ENCODE measurements around the gene WDR41.

DNA sequence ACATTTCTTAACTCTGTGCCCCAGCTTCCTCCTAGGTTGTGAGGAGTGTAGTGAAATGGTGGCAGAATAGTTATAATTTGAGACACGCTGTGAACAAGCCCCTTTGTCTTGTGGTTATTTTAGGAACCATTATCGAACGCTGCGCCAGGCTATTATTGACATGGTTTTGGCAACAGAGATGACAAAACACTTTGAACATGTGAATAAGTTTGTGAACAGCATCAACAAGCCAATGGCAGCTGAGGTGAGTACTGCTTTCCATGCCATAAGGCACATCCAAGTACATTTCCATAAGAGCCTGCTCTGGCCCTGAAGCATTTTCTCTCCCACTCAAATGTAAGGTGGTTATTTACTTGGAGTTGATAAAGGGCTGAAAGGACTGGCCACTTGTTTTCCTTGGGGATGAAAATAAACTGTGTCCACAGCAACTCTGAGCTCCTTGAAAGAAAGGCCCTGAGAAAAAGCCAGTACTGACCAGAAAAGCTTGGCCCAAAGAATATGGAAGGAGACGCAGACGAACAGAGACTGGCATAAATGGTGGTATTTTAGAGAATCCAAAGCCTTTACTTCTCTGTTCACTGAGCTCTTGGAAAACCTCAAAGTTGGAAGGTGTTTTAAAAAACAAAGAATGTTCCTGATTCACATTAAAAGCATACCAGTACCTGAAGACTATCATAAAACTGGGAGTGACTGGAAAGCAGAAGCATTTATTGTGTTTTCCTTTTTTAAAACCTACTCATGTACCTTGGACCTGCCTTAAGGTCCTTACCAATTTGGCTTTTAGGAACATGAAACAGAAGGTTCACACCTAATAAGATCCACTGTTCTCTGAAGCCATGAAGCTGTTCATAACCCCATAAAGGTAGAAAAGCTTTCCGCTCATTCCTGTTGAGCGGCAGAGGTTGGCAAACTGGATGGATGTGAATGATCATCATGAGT lies 72.2 kb downstream of the WDR41 start:
- TF ChIP-seq CTCF (IDR thresholded peaks at IDR 0.05), result no peak
- no peak for TF ChIP-seq TCF7 (CRISPR knock-in tag; IDR thresholded peaks at IDR 0.05; ENCODE audit: low read depth)
- no peak for TF ChIP-seq CREB1 (CRISPR knock-in tag; IDR thresholded peaks at IDR 0.05)
- no peak for TF ChIP-seq ZNF423 (CRISPR knock-in tag; IDR thresholded peaks at IDR 0.05)
